Smooth muscle cell of the brain vasculature (primary cell): ENCODE data around the gene TBC1D13.
"Not testable (repeated sequence)": the region's sequence is repeated elsewhere in the genome, so short reads cannot be mapped to it uniquely, and the experiment has no call there.

ENCODE experiments used
- DNase-seq: peaks from one replicate; pipeline ENCODE4 v3.0.0-alpha.2; 2012; ENCODE audit warnings: low read depth, low spot score

The TBC1D13 gene, protein sequence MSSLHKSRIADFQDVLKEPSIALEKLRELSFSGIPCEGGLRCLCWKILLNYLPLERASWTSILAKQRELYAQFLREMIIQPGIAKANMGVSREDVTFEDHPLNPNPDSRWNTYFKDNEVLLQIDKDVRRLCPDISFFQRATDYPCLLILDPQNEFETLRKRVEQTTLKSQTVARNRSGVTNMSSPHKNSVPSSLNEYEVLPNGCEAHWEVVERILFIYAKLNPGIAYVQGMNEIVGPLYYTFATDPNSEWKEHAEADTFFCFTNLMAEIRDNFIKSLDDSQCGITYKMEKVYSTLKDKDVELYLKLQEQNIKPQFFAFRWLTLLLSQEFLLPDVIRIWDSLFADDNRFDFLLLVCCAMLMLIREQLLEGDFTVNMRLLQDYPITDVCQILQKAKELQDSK

DNA sequence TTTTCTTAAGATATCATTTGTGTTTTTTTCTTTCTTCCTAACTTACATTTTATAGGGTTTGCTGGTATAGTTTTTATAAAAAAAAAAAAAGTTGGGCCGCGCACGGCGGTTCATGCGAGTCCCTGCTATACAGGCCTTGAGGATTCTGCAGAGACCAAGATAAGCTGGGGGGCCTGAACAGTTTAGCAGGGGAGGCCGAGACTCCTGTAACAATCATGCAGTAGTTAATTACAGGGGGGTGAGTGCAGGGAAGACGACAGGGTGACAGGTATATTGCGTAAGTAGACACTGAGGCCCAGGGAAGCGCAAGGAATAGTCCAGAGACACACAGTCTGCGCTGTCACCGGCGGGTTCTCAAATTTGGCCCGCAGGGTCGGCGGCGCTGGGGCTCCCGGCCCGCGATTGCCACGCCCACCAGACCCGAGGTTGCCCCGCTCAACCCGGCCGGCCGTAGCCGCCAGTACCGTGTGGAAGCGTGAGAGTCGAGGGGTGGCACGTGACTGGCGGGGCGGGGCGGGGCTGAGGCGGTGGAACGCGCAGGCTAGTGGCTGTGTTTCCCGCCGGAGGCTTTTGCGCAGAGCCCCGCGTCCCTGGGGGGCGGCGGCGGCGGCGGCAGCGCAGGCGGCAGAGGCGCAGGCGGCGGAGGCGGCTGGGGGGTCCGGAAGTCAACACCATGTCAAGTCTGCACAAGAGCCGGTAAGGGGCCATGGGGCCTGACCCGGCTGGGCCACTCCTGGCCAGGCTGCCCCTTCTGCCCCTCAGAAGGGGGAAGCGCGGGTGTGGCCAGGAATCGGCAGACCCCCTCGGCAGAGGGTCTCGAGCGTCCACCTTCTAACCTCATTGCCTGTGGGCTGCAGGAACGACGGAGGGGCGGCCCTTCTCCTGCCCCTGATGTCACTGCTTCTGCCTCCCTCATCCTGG is at the start of gene TBC1D13:
TBC1D13 (plus strand) TSS at position 573 of the 921 bp plus-strand sequence; CDS start at position 674, 101 bp downstream.
- peak; percentile 26 for DNase-seq

DNA sequence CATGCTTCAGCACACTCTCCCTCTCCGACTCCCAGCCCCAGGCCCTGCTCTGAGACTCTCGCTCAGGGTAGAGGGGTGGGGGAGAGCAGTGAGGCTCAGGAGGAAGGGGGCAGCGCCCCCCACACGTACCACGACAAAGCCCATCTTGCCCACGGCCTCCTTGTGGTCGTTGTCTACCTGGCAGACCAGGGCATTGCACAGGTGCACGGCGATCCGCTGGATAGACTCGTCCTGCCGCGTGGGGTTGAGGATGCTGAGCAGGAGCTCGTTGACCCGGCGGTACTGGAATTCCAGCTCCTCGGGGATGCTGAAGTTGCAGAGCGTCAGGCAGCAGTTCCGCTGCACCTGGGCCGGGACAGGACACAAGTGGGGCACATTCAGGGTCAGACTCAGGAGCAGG is 44.7 kb upstream of the TBC1D13 start:
- DNase-seq: no peak

DNA sequence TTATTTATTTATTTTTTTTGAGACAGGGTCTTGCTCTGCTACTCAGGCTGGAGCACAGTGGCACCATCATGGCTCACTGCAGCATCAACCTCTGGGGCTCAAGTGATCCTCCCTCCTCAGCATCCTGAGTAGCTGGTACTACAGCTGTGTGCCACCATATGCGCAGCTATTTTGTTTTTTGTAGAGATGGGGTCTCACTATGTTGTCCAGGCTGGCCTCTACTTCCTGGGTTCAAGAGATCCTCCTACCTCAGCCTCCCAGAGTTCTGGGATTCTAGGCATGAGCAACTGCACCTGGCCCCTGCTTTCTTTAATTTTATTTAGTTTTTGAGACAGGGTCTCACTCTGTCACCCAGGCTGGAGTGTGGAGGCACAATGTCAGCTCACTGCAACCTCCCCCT is 43.6 kb upstream of the TBC1D13 start:
- no peak for DNase-seq

DNA sequence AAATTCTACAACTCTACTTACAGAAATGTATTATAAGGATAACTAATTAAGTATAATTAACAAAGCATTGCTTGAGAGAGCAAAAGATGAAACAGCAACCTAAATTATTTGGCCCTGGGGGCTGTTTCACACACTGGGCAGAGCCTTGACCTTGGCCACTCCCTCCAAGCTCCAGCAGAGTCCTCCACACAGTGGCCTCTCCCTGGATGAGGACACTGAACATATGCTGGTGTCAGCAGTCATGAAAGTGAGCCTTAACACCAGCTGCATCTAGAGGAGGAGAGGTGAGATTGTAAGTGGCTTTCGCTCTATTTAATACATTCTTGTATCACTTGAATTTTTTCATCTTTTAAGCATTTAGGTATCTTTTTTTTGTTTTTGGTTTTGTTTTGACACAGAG is 39.8 kb upstream of the TBC1D13 start:
- DNase-seq: no peak

DNA sequence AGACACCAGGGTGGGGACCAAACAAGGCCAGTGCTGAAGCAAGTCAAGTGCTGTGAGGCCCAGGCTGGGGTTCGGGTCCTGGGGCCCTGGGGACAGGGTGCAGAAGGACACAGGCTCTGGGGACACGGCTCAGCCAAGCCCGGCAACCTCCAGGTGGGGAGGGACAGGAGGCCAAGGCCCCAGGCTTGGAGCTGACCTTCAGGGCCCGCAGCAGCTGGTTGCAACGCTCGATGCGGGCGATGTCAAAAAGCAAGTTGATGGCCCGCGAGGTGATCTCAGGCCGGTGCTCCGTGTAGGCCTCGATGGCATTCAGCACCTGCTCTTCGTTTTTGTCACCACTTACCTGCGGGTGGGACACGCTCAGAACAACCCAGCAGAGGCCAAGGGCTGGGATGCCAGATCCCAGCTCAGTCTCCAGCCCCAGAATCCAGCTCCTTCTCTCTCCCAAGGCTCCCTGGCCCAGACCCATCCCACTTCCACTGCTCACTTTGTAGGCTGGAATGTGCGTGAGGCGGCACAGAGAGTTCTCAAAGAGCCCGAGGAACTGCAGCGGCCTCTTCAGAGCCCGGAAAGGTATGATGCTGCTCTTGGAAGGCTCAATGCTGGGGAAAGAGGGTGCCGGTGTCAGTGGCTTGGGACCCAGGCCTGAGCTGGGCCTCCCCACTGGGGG is 36.0 kb upstream of the TBC1D13 start:
- DNase-seq: no peak

DNA sequence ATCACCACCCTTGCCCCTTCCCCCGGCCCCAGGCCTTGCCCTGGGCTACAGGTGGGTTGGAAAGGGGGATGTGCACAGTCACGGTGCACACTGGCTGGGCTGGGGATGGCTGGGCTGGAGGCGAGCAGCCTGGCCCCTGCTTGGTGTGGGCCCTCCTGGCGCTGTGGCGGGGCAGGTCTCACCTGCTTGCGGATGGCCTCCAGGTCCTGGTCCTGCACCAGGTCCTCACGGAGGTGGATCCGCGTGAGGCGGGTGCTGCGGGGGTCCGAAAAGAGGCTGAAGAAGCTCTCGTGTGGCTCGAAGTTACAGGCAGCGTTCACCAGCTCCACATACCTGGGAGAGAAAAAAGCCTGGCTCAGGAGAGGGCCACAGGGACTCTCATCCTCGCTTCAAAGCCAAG is 33.4 kb upstream of the TBC1D13 start:
- no peak for DNase-seq

DNA sequence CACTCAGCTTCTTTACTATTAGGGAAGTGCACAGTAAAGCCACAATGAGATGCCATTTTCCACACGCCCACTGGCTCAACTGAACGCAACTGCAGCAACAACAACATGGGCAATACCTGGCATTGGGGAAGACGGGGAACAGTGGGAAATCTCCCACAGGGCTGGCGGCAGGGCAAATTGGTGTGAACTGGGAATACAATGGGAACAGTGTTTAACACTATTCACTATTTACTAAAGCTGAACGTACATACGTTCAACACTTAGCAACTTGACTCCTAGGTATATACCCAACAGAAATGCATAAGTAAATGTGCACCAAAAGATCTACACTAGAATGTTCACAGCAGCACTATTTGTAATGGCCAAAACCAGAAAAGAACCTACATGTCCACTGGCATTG is 29.5 kb upstream of the TBC1D13 start:
- no peak for DNase-seq

DNA sequence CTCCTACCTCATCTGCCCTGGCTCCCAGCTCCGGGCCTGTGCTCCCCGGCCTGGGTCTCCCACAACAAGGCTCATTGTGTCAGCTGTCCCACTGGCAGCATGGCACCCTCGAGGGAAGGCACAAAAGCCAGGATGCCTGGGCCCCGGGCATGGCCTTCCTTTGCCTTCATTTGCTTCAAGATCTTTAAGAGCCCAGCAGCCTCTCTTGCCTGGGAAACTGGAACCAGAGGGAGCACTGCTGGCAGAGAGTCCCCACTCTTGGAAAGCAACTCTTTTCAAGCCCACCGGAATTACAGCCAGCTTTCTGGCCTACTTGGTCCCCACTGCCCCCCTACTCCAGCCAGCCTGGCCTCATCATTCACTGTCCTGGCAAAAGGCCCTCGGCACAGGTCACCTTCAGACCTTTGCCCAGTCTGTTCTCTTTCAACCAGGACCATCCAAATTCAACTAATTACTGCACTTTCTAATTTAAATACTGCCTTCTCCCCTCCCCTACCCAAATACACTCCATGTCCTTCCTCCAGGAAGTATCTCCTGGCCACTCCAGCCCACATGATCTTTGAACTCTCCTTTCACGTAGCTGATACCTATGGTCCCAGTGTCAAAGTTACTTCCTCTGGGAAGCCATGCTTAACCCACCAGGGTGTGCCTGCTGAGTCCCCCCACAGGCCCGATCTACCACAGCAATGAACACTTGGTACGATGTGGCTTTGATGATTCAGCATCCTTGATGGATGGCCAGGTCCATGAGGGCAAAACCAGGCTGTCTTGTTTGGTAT is 24.2 kb upstream of the TBC1D13 start:
- DNase-seq: no peak

DNA sequence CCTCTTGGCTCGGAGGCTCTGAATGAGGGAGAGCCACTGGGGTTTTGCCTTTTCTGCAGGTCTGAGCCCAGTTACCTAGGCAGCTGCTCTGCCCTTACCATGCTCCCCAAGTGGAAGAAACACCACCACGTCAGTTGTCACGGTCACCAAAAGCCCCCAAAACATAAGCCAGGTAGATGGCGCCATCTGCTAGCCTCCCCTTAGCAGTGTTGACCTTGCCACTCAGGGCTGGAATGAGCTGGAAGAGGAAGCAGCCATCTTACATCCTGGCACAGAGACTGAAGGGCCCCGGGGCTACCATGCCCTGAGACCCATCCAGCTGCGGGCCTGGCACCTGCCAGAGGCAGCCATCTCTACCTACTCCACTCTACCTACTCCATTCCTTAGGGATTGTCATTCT is 22.7 kb upstream of the TBC1D13 start:
- no peak for DNase-seq

DNA sequence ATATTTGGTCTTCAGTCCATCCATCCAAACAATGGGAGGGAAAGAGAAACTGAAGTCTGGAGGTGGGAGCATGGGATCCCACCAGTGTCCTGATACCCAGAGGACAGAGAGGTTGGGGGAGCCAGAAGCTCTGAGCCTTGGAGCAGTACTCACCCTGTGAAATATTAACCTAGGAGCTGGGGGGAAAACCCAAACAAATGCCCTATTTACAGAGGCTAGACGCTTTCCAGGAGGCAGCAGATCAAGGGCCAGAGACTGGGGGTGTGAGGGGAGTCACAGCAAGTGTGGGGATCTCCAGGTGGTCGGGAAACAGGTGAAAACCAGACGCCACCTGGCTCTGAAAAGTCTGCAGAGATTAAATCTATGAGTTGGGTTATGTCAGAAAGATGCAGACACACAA is 21.6 kb upstream of the TBC1D13 start:
- DNase-seq: no peak

DNA sequence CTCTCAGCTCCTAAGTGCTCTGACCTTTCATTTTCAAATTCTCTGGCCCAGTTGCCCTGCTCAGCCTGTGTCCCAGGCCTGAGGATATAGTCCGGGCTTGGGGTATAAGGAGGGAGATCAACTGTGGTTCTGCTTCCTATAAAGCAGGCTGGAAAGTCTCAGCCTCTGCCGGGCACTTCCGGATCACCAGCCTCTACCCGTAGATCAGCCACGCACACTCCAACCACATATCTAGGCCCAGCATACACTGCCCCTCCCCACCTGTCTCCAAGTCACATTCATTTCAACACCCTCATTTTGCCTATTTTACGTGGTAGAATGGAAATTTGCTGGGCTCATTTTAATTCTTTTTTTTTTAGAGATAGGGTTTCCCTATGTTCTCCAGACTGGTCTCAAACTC is 18.4 kb upstream of the TBC1D13 start:
- no peak for DNase-seq

DNA sequence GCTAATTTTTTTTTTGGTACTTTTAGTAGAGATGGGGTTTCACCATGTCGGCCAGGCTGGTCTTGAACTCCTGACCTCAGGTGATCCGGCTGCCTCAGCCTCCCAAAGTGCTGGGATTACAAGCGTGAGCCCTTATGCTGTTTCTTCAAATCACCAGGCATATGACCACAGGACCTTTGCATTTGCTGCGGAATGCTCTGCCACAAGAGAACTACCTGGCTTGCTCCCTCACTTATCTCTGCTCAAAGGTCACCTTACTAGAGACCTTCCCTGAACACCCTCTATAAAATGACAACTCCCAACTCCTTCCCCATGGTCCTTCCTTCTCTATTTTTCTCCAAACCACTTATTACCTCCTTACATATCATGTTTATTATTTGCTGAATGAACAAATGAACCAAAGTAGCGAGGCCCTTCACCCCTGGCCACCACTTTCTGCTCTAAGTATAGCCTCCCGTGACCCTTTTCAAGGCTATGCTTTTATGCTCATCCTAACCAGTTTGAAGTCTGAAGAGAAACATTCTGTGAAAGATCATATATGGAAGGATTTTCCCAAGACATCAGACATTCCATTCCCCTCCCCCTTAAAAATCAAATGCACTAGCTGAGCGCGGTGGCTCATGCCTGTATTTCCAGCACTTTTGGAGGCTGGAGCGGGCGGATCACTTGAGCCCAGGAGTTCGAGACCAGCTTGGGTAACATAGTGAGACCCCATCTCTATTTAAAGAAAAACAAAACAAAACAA is 16.6 kb upstream of the TBC1D13 start:
- no peak for DNase-seq

DNA sequence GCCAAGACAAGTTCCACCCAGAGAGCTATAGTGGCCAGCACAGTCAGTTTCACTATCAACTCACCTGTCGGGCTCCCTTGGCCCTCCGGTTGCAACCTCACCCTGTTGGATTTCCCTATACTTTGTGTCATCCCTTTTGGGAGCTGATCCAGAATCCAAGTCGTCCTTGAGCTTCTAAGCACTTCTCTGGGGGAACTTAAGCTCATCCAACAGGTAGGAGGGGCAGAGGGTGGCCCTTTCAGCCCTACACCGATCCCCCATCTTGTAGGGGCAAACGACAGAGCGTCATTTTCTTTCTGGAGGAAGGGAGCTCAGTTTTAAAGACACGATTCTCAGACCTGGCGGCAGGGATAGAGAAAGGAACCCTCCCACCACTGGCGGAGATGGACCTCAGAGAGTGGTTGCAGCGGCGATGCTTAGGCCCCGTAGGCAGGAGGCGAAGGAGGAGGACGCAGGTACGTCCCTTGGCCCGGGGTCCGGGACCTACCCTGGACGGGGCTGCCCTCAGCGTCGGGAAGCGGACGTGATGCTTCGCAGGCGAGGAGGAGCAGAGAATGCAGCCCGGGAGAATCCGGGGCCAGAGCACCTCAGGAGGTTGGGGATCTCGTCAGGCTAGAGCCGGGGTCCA is 15.8 kb upstream of the TBC1D13 start:
- DNase-seq: no peak

DNA sequence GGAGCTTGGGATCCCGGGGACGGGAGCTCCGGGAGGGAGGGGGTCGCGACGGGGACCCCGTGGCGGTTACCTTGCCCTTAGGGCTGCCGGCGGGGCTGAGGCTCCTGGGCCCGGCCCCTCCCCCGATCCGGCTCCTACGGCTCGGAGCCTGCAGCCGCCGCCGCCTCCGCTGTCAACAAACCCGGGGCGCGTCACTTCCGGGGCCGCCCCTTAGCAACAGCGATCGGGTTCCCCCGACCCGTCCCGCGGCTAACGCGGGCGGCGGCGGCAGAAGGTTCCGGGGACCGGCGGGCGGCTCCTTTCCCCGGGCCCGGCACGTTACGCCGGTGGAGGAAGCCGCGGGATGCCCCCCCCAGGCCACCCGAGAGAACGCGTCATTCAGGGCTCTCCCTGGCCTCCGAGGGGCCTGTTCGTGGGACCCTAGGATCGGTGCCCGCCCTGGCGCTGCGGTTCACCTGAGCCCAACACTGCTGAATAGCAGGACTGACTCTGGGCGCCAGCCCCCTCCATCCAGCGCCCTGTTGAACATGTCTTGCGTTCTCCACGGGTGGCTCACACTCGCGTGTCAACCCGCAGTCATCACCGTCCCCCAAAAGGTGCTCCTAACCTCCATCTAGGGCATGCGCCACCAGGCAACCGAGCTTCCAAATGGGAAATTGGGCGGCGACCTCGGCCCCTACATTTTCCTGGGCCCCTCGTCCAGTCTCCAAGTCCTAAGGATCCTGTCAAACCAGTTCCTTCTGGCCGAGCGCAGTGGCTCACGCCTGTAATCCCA is 15.1 kb upstream of the TBC1D13 start, which contains the start of gene ZER1:
ZER1 (minus strand) TSS at position 183 of the 775 bp plus-strand sequence. CDS start 16,362 bp downstream, outside the sequence.
- peak; percentile 68 for DNase-seq

DNA sequence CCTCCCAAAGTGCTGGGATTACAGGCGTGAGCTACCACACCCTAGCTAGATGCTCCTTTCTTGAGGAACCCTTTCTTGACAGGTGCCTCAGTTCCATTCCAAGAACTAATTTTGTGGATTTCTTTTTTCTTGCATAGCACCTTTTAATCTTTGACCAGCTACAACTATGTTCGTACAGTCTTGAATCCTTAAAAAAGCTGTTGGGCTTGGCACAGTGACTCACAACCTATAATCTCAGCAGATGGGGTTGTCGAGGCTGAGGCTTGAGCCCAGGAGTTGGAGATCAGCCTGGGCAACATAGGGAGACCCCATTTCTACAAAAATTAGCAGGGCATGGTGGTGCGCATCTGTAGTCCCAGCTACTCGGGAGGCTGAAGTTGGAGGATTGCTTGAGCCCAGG is 14.0 kb upstream of the TBC1D13 start:
- no peak for DNase-seq

DNA sequence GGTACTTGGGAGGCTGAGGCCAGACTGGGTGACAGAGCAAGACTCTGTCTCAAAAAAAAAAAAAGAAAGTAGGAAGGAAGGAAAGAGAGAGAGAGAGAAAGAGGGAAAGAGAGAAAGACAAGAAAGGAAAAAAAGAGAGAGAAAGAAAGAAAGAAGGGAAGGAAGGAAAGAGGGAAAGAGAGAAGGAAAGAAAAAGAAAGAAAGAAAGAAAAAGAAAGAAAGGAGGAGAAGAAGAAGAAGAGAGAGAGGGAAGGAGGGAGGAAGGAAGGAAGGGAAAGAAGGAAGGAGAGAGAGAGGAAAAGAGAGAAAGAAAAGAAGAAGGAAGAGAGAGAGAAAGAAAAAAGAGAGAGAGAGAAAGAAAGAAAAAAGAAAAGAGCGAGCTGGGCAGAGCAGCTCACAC is 12.2 kb upstream of the TBC1D13 start:
- no peak for DNase-seq

DNA sequence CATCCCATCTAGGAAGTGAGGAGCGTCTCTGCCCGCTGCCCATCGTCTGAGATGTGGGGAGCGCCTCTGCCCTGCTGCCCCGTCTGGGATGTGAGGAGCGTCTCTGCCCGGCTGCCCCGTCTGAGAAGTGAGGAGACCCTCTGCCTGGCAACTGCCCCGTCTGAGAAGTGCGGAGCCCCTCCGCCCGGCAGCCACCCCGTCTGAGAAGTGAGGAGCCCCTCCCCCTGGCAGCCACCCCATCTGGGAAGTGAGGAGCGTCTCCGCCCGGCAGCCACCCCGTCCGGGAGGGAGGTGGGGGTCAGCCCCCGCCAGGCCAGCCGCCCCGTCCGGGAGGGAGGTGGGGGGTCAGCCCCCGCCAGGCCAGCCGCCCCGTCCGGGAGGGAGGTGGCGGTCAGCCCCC is 7.0 kb upstream of the TBC1D13 start:
- DNase-seq: not testable (repeated sequence)

DNA sequence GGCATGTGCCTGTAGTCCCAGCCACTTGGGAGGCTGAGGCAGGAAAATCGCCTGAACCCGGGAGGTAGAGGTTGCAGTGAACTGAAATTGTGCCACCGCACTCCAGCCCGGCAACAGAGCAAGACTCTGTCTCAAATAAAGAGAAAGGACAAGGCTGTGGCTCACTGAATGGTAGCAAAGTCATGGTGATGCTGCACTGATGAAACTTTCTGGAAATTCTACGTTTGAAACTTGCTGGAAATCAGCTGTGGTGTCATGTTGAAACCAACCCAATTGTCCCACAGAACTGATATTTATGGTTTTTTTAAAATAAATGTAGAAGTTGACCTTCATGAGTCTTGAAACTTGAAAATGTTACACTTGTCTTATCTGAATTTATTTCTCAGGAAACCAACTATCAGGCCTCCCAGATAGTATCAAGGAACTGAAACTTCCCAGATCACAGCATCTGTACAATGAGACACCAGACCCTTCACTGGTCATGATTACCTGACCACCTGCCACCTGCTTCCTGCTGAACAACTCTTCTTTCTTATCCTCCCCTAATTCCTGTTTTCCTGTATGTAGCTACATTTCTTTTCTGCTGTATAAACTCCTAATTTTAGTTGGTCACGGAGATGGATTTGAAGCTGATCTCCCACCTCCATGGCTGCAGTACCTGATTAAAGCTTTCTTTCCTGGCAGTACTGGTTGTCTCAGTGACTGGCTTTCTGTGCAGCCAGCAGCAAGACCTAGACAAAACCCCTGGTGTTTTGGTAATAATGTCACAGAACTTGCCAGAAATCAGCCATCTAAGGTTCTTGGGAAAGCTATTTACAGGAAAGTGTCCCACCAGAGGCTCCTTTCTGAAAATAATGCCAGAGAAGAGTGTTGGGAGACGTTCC is 5.6 kb upstream of the TBC1D13 start:
- no peak for DNase-seq
